ENCODE data around the gene MYH7. TPM values are rescaled to one million over a fixed set of nuclear protein-coding genes. Genes with fewer than 3 reads are reported as not detected.
"Not testable (repeated sequence)": the region's sequence is repeated elsewhere in the genome, so short reads cannot be mapped to it uniquely, and the experiment has no call there.

Gene MYH7
- polyA plus RNA-seq (2013, experiment 1 of 2; ENCODE audit: insufficient read length): 2.3 TPM
- 10.3 TPM for polyA plus RNA-seq (2013, experiment 2 of 2; ENCODE audit: insufficient read length)

GRCh38 chr14:23435543-23436326 lies at the start of gene MYH7:
Gene MYH7, minus strand, starts transcription at chr14:23435660. Its CDS starts 1,928 bp downstream, at chr14:23433732.
- no peak for DNase-seq

DNA sequence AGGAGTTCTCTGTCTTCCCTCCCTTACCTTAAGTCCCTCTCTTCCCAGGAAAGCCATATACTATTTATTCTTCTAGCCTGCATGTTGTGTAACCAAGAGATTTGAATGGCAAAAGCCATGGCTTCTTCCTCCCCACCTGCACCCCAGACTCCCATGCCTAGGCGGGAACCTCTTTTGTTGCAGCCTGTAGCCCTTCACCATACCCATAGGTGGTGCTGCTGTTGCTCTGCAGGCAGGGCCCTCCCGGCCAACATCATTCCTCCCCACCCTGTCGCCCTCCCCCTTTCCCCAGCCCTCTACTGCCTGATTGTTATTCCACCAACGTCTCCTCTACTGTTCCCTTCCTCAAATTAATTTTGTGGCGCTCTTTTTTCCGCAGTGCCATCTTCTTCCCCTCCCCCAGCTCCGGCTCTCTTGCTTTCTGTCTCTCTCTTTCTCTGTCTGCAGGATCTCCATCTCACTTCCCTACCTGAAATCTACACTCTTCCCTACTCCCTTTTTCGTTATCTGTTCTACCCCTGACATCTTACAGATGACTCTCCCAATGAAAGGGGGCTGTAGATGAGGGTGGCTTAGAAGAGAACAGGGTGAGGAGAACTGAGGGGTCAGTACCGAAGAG lies 47.9 kb upstream of the MYH7 start:
- peak; percentile 32 for DNase-seq

DNA sequence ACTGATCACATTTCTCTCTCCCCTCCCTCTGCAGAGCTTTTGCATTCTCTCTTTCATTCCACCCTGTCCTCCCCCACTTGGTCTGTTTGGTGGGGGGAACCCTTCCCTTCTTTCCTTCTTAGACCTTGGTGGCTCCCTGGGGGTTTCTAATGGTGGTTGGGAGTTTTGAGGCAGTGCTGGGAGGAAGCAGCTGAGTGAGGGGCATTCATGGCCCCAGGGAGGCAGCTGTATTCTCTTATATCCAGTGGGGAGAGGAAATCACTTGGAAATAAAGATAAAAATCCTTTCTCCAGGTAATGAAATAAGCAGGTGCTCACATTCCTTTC lies 47.3 kb upstream of the MYH7 start:
- no peak for DNase-seq

DNA sequence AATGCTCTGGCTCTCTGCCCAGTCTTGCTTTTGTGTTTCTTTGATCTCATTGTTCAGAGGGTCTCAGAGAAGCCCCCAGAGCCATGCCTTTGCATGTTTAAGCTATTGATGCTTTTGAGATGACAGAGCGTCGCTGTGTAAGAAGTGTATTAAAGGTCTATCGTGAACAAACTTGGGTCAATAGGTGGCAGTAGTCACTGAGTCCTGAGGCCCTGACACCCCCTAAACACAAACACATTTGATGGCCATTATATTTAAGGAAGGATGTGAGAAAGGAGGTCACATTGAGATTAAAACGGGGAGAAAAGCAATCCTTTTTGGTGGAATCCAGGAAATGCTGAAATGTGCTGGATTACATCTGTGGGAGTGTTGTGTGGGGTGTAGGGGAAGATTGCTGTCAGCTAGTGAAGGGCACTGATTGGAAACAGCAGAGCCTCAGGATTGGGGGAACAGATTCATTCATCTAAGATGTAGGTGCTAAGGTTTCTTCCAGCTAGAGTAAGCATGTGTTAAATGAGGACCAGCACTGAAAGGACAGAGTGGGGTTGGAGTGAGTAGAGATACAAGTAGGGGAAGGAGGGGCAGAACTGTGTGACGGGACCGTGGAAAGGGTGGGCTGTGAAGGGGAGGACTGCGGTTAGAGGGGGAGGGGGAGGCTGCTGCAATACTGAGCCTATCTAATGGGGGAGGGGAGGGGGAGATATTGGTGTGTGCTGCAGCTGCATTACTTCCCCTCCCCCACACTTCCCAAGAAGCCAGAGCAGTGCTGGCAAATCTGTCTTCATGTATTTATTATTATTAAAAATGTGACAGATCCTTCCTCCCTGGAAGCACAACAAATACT lies 46.7 kb upstream of the MYH7 start:
- no peak for DNase-seq

- peak; percentile 39 for DNase-seq
Observed at GRCh38 chr14:23481362-23481970, 46.0 kb upstream of the MYH7 start.

- peak; percentile 69 for DNase-seq
Observed at GRCh38 chr14:23478109-23478759, 42.8 kb upstream of the MYH7 start.

- no peak for DNase-seq
Observed at GRCh38 chr14:23470947-23471346, 35.5 kb upstream of the MYH7 start.

GRCh38 chr14:23469906-23470403 lies 34.5 kb upstream of the MYH7 start:
- DNase-seq: no peak

- peak; percentile 100 for DNase-seq
Observed at GRCh38 chr14:23469127-23469905, 33.9 kb upstream of the MYH7 start, which contains the start of gene NGDN. Gene NGDN, plus strand, starts transcription at chr14:23469703. Its CDS starts 13 bp downstream, at chr14:23469716.

DNA sequence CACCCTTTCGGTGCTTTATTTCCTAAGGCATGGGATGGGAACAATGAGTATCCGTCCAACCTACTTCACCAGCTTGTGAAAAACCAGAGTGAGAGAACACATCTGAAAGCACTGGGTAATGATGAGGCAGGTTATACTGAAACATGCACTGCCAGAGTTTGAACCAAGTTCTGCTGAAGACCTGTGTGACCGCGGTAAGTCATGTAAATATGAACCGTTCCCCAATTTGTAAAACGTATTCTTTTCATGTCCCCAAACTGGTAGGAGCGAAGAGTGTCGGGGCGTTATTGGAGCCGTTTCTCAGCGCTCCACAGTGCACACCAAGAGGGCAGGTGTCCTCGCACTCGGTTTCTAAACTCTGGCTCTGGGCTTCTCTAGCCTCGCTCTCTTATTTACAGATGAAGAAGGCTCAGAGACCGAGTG lies 33.3 kb upstream of the MYH7 start:
- DNase-seq: no peak

DNA sequence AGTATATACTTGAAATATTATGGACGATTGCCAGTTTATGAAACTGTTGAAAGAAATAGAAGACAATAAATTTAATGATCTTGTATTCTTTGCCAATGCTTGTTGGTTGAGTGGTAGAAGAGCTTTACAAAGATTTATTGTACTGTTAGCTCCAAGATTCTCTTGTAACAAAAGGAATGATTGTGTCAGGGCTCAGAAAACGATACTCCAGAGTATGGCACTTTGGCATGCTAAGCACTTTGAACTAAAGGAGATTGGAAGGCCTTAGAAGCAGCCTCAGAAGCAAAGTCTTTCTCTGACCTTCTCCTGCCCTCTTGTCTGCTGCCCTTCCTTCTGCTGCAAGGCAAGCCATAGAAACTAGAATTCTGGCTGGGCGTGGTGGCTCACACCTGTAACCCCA lies 29.8 kb upstream of the MYH7 start:
- DNase-seq: no peak

DNA sequence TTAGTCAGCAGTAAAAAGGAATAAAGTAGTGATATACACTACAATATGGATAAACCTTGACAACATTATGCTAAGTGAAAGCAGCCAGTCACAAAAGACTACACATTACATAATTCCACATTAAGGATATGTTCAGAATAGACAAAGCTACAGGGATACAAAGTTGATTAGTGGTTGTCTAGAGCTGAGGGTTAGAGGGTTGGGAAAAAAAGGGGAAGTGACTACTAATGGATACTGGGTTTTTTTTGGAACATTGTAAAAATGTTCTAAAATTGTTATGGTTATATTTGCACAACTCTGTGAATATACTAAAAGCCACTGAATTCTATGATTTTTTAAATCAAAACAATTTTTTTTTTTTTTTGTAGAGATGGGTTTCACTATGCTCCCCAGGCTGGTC lies 29.2 kb upstream of the MYH7 start:
- DNase-seq: no peak

- no peak for DNase-seq
Observed at GRCh38 chr14:23460960-23461359, 25.5 kb upstream of the MYH7 start.

DNA sequence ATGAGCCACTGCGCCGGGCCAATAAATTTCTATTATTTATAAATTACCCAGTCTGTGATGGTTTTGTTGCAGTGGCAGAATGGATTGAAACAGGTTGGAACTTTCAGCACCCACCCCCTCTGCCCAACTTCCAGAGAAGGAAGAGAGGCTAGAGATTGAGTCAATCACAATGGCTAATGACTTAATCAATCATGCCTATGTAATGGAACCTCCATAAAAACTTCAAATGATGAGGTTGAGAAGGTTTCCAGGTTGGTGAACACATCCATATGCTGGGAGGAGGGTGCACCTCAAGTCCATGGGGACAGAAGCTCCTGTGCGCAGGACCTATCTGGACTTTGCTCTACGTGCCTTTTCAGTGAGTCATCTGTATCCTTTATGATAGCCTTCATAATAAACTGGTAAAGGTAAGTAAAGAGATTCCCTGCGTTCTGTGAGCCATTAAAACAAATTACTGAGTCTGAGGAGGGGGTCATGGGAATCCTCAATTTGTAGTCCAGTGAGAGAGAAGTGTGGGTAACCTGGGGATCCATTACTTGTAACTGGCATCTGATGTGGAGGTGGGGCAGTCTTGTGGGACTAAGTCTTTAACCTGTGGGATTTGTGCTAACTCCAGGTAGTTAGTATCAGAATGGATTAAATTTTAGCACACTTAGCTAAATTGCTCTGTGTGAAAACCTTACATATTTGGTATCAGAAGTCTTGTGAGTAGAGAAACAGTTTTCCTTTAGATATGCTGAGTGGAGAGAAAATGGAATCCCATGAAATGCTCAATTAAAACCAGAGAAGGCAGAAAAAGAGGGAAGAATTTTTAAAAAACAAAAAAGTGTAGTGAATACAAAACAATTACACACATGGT lies 22.4 kb upstream of the MYH7 start:
- no peak for DNase-seq

GRCh38 chr14:23456883-23457586 lies 21.6 kb upstream of the MYH7 start:
- not testable (repeated sequence) for DNase-seq

DNA sequence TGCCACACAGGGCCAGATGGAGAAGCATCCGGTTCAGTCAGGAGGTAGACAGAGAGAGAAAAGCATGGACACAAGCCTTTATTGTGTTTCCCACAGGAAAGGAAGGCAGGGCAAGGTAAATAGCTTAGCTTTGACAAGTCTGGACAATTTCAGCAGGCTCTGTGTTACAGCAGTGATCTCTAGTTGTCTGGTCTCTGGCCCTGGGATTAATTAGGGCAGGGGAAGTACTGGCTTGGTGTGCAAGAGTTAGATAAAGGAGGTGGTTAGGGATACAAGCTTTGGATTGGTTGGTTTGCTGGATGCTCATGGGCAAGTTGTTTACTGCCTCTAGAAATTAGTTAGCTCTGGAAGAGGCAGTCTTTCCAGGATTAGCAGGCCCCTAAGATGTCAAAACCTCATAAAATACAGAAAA lies 19.0 kb upstream of the MYH7 start:
- no peak for DNase-seq

- no peak for DNase-seq
Observed at GRCh38 chr14:23452237-23452636, 16.8 kb upstream of the MYH7 start.

DNA sequence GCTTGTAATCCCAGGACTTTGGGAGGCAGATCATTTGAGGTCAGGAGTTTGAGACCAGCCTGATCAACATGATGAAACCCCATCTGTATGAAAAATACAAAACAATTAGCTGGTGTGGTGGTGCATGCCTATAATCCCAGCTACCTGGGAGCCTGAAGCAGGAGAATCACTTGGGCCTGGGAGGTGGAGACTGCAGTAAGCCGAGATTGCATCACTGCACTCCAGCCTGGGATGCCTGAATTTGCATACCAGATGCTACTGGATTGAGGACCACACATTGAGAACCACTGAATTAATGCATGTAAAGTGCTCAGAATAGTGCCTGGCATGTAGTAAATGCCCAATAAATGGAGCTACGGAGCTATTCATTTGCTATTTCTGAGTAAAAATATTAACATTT lies 14.9 kb upstream of the MYH7 start:
- DNase-seq: no peak

- no peak for DNase-seq
Observed at GRCh38 chr14:23449314-23449713, 13.9 kb upstream of the MYH7 start.
